OCI-LY3 (cell line): ENCODE measurements around the gene YLPM1.

ENCODE experiments used
- H2AFZ ChIP-seq: fragments of 200-600, 300-600 bp; shearing (Covaris generic); 2 replicates; pipeline ENCODE4 v1.6.0; 2014; ENCODE audit warnings: antibody characterized with exemption, low read depth, low read length
- H3K27ac ChIP-seq: fragments of 200-600, 300-600 bp; sonication (generic); 2 replicates; pipeline ENCODE4 v1.5.1; 2014; ENCODE audit warnings: mild to moderate bottlenecking, low read length, moderate library complexity, mixed read lengths
- H3K27me3 ChIP-seq: fragments of 200-600, 300-600 bp; sonication (generic); 2 replicates; pipeline ENCODE4 v1.6.1; 2014; ENCODE audit warnings: low read depth, low read length, mixed read lengths
- H3K36me3 ChIP-seq: fragments of 200-600, 300-600 bp; sonication (generic); replicated peaks from 2 replicates; pipeline ENCODE3; 2014; ENCODE audit warnings: low read depth, low read length, mixed read lengths
- H3K4me1 ChIP-seq: fragments of 300-600, 200-600 bp; sonication (generic); 2 replicates; pipeline ENCODE4 v1.6.1; 2014; ENCODE audit warnings: low read length, mixed read lengths
- H3K4me2 ChIP-seq: fragments of 200-600, 300-600 bp; sonication (generic); 2 replicates; pipeline ENCODE4 v1.6.1; 2014; ENCODE audit warnings: low read length, mixed read lengths
- H3K4me3 ChIP-seq: fragments of 300-600, 200-600 bp; sonication (generic); 2 replicates; pipeline ENCODE4 v1.5.1; 2014; ENCODE audit warnings: antibody characterized with exemption, mild to moderate bottlenecking, low read length, moderate library complexity
- H3K79me2 ChIP-seq: fragments of 300-600, 200-600 bp; shearing (Covaris generic); 2 replicates; pipeline ENCODE4 v1.6.1; 2014; ENCODE audit warnings: mild to moderate bottlenecking, low read length, mixed read lengths
- H3K9ac ChIP-seq: fragments of 300-600, 200-600 bp; shearing (Covaris generic); 2 replicates; pipeline ENCODE4 v1.6.0; 2014; ENCODE audit warnings: mild to moderate bottlenecking, low read length, moderate library complexity
- H3K9me3 ChIP-seq: fragments of 200-600, 300-600 bp; shearing (Covaris generic); 2 replicates; pipeline ENCODE4 v1.6.1; 2014; ENCODE audit warnings: low read length, mixed read lengths; ENCODE audit not compliant: insufficient read depth
- H4K20me1 ChIP-seq: fragments of 200-600, 300-600 bp; sonication (generic); 2 replicates; pipeline ENCODE4 v1.6.1; 2016; ENCODE audit warnings: low read length, mixed read lengths; ENCODE audit not compliant: insufficient read depth
- CTCF ChIP-seq: fragments of 200-600, 300-600 bp; sonication (generic); IDR thresholded peaks from 2 replicates; pipeline ENCODE4 v1.5.1; 2014; ENCODE audit warnings: antibody characterized with exemption, low read length, low read depth
- EZH2phosphoT487 ChIP-seq: fragments of 200-600 bp; shearing (Covaris generic); IDR thresholded peaks from 2 replicates; pipeline ENCODE4 v1.6.1; 2018; ENCODE audit warnings: antibody characterized with exemption, mixed run types, low read depth

Gene YLPM1

GRCh38 chr14:74771399-74771798 is 8.3 kb downstream of the YLPM1 start:
- Histone ChIP-seq H3K4me2 (no peak overlapping the region), H4K20me1 (peaks cover 43% of the 10 kb centered on the region), H3K4me1 (peaks cover 12% of the 10 kb centered on the region; the same call in 1 of the 2 replicates), H3K79me2 (peaks cover 98% of the 10 kb centered on the region), H3K9ac (no peak overlapping the region), H3K9me3 (no peaks in the 10 kb centered on the region), H3K27me3 (no peaks in the 10 kb centered on the region), H2AFZ (no peak overlapping the region), H3K4me3 (no peak overlapping the region), H3K36me3 (peaks cover 20% of the 10 kb centered on the region), H3K27ac (no peak overlapping the region)
- TF ChIP-seq EZH2phosphoT487 (no peak), CTCF (no peak)

DNA sequence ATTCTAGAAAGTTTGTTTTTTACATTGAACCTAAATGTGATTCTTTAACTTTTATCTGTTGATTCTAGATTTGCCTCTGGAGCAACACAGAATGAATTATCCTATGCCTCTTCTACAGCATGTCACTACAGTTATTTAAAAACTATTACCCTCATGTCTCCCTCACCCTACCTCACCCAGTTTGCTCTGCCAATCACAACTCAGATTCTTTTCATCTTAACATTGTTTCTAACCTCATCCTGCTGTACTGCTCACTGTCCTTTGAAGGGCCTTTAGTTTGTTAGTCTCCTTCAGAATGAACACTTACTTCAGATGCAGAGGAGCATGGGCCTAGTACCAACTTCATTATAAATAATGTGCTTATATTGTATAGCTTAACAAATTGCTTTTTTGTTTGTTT is 21.5 kb downstream of the YLPM1 start:
- Histone ChIP-seq H3K79me2 (peaks cover 38% of the 10 kb centered on the region), H3K36me3 (peaks cover 63% of the 10 kb centered on the region), H4K20me1 (0 out of 2 replicates have a peak, but pooled peaks cover 8% of the 10 kb centered on the region)

DNA sequence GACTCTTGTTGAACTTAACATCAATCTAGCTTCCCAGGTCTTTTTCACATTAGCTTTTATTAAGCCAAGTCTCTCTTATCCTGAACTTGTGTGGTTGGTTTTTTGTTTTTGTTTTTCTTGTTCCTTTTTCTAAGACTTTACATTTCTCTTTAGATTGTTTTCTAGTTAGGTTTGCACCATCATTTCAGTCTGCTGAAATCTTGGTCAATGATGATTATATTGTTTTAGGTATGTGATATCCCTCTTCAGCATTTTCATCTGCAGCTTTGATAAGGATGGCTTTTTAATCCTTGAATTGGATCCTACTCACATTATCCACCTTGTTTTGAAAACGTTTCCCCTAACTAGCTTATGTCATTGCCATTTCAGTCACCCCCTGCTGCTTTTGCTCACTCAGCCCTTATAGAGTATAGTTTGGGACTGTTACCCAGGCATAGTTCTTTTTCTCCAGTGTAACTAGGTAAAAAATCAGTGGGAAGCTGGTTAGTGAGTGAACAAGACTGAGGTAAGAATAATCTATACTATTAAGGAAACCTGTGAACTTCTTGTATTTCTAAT is 22.0 kb downstream of the YLPM1 start:
- H3K4me1 ChIP-seq, result no peaks in the 10 kb centered on the region
- TF ChIP-seq CTCF (no peak), EZH2phosphoT487 (no peak)
- peaks cover 43% of the 10 kb centered on the region for H3K79me2 ChIP-seq
- 0 out of 2 replicates have a peak, but pooled peaks cover 8% of the 10 kb centered on the region for H4K20me1 ChIP-seq
- no peak overlapping the region for H3K4me2 ChIP-seq
- H3K9me3 ChIP-seq, result no peaks in the 10 kb centered on the region
- H3K9ac ChIP-seq, result no peak overlapping the region
- H3K27ac ChIP-seq, result no peak overlapping the region
- H2AFZ ChIP-seq, result no peak overlapping the region
- H3K36me3 ChIP-seq, result peaks cover 63% of the 10 kb centered on the region
- no peak overlapping the region for H3K4me3 ChIP-seq
- no peaks in the 10 kb centered on the region for H3K27me3 ChIP-seq

More for the DNA sequence above, 21.5 kb downstream of the YLPM1 start:
- no peak overlapping the region for H3K4me2 ChIP-seq
- no peak overlapping the region for H2AFZ ChIP-seq
- no peak for TF ChIP-seq EZH2phosphoT487
- TF ChIP-seq CTCF, result no peak
- H3K9ac ChIP-seq, result no peak overlapping the region
- no peak overlapping the region for H3K4me3 ChIP-seq
- no peaks in the 10 kb centered on the region for H3K9me3 ChIP-seq
- no peaks in the 10 kb centered on the region for H3K27me3 ChIP-seq
- no peaks in the 10 kb centered on the region for H3K4me1 ChIP-seq
- H3K27ac ChIP-seq, result no peak overlapping the region

DNA sequence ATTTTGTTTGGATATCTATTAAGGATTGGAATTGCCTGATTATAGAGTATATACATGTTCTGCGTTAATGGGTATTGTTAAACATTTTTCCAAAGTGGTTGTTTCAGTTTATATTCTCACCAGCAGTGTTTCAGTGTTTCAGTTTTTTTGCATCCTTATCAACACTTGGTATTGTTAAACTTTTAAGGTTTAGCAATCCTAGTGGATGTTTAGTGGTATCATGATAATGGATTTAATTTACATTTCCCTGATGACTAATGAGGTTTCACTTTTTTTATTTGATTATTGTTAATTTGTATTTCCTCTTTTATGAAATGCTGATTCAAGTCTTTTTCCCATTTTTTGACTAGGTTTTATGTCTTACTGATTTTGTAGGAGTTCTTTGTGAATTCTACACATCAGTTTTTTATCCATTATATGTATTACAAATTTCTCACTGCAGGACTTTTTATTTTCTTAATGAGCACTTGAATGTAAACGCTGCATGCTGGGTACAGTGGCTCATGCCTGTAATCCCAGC is 23.7 kb downstream of the YLPM1 start:
- H3K79me2 ChIP-seq, result peaks cover 55% of the 10 kb centered on the region

More for the DNA sequence above, 23.7 kb downstream of the YLPM1 start:
- Histone ChIP-seq H3K4me3 (no peak overlapping the region), H3K4me2 (no peak overlapping the region), H2AFZ (no peak overlapping the region), H4K20me1 (0 out of 2 replicates have a peak, but pooled peaks cover 8% of the 10 kb centered on the region), H3K27ac (no peak overlapping the region), H3K9ac (no peak overlapping the region), H3K27me3 (no peaks in the 10 kb centered on the region), H3K9me3 (no peaks in the 10 kb centered on the region), H3K4me1 (no peaks in the 10 kb centered on the region), H3K36me3 (peaks cover 52% of the 10 kb centered on the region)
- TF ChIP-seq EZH2phosphoT487, result no peak
- TF ChIP-seq CTCF, result no peak
